Measurements from ENCODE around the gene ZNF445.

- no peak for TF ChIP-seq CTCF (IDR thresholded peaks at IDR 0.05)
- no peak for TF ChIP-seq ZFX (IDR thresholded peaks at IDR 0.05; ENCODE audit: borderline replicate concordance)
Observed at GRCh38 chr3:44424758-44425157, 52.7 kb downstream of the ZNF445 start.
